H1 (cell line): ENCODE measurements around the gene PXN. TPM values are rescaled to one million over a fixed set of nuclear protein-coding genes. Genes with fewer than 3 reads are reported as not detected.

Experiments
- BACH1 ChIP-seq: IDR thresholded peaks from 2 replicates; pipeline ENCODE4 v1.6.1; 2012; ENCODE audit warnings: low read length, improper control_type of control experiment
- CHD1 ChIP-seq: IDR thresholded peaks from 2 replicates; pipeline ENCODE4 v1.6.1; 2012; ENCODE audit warnings: low read depth, low read length, improper control_type of control experiment
- CHD7 ChIP-seq: fragments of 300-600 bp; sonication (generic); IDR thresholded peaks from 2 replicates; pipeline ENCODE4 v1.7.1; 2012; ENCODE audit warnings: low read length, moderate library complexity, mild to moderate bottlenecking, inconsistent platforms; ENCODE audit not compliant: insufficient replicate concordance
- EGR1 ChIP-seq: IDR thresholded peaks from 2 replicates; pipeline ENCODE4 v1.6.1; 2011; ENCODE audit warnings: low read depth, low read length, borderline replicate concordance
- FOSL1 ChIP-seq: IDR thresholded peaks from 2 replicates; pipeline ENCODE4 v1.6.1; 2011; ENCODE audit warnings: mild to moderate bottlenecking, low read depth, low read length, moderate library complexity; ENCODE audit not compliant: insufficient read depth
- GABPA ChIP-seq: IDR thresholded peaks from 2 replicates; pipeline ENCODE4 v1.6.1; 2011; ENCODE audit warnings: mild to moderate bottlenecking, low read length, moderate library complexity, borderline replicate concordance; ENCODE audit not compliant: insufficient read depth
- NANOG ChIP-seq: IDR thresholded peaks from 2 replicates; pipeline ENCODE4 v1.6.1; 2011; ENCODE audit warnings: low read length, low read depth, mild to moderate bottlenecking, inconsistent platforms; ENCODE audit not compliant: insufficient read depth, poor library complexity, severe bottlenecking
- RBBP5 ChIP-seq: IDR thresholded peaks from 2 replicates; pipeline ENCODE4 v1.7.1; 2012; ENCODE audit warnings: low read depth, mild to moderate bottlenecking, inconsistent platforms, low read length, moderate library complexity, borderline replicate concordance
- RFX5 ChIP-seq: IDR thresholded peaks from 2 replicates; pipeline ENCODE4 v1.6.1; 2011; ENCODE audit warnings: low read depth, low read length, improper control_type of control experiment, borderline replicate concordance
- SIN3A ChIP-seq, 2 experiments: IDR thresholded peaks in 1 of 2; conservative IDR thresholded peaks in 1 of 2; 2 replicates each; pipeline ENCODE4 v1.6.1; 2011 to 2012; ENCODE audit warnings: low read length in 2 of 2, improper control_type of control experiment in 1 of 2, low read depth in 1 of 2, mild to moderate bottlenecking in 1 of 2
- SIRT6 ChIP-seq: IDR thresholded peaks from one replicate; pipeline ENCODE4 v1.7.1; 2012; ENCODE audit warnings: low read length, inconsistent platforms
- SUZ12 ChIP-seq: fragments of 200-600 bp; sonication (generic); IDR thresholded peaks from 2 replicates; pipeline ENCODE4 v1.6.1; 2012; ENCODE audit warnings: mild to moderate bottlenecking, inconsistent platforms, low read length, moderate library complexity, mixed read lengths
- polyA plus RNA-seq, 7 experiments: library from polyadenylated mRNA; depleted of rRNA in 3 of 7; stranded (reverse) in 5 of 7; unstranded in 2 of 7; fragments of >200 nt in 5 of 7; fragments of 200-250 nt in 2 of 7; gene quantifications; 1 replicate in 5 of 7; 2 replicates in 1 of 7; 4 replicates in 1 of 7; pipeline versions ENCODE4 v1.2.1 to v1.2.3, GENCODE V29; 2011 to 2013; ENCODE audit warnings: missing spikeins in 2 of 7, mixed read lengths in 2 of 7
- total RNA-seq: library from RNA; stranded (reverse); fragmentation: NEBNext Ultra II Directional; extraction: Animal tissue kit (Norgen Biotek cat#: 25700); gene quantifications from 2 replicates; pipeline ENCODE4 v1.2.1, GENCODE V29; 2021

PXN gene
- total and polyA plus RNA-seq, 2 of the 8 experiments (the other 6 are each of a cell fraction or from before 2014, with no cell fraction given), result 51.0 to 105 TPM

- TF ChIP-seq CHD7, result no peak
- TF ChIP-seq SIN3A (conservative IDR thresholded peaks at IDR 0.05 in 1 of 2, IDR thresholded peaks at IDR 0.05 in 1 of 2; ENCODE audit: low read depth in 1 of 2, low read length in 2 of 2), result no peak
- TF ChIP-seq EGR1, result no peak
- no peak for TF ChIP-seq CHD1
- no peak for TF ChIP-seq FOSL1
- TF ChIP-seq GABPA, result no peak
- TF ChIP-seq SIRT6, result no peak
- no peak for TF ChIP-seq SUZ12
- TF ChIP-seq RBBP5, result no peak
- no peak for TF ChIP-seq RFX5
- TF ChIP-seq NANOG, result no peak
- TF ChIP-seq BACH1, result no peak
Observed at GRCh38 chr12:120240495-120240833, 25.1 kb downstream of the PXN start (continued).
